ENCODE data around the gene CEP192.

Gene CEP192

GRCh38 chr18:12960853-12961397 is 30.2 kb upstream of the CEP192 start:
- no peaks in the 10 kb centered on the region for H3K9me3 ChIP-seq (ENCODE audit: control insufficient read depth, insufficient read depth, low read depth, low read length)
- CTCF ChIA-PET, result interaction anchor here (1.2 kb wide), 1 partner anchor 1126 kb away, joined by 3 read pairs; no protein-coding TSS in a partner anchor
- H3K27ac ChIP-seq (ENCODE audit: extremely low read depth, low read depth, low read length), result peak overlapping the region; percentile 17; the same call in 1 of the 2 replicates
- POLR2A ChIA-PET, result interaction anchor here (0.6 to 3.5 kb wide), 2 partner anchors 30 to 614 kb away, joined by 4 to 12 read pairs (median 8); partner anchors contain the start of gene CEP192
- H3K36me3 ChIP-seq (ENCODE audit: control insufficient read depth in 2 of 2, insufficient read depth in 1 of 2, low read length in 2 of 2), result peaks cover 45 to 71% of the 10 kb centered on the region in 2 experiments
- peaks cover 16% of the 10 kb centered on the region for H3K4me1 ChIP-seq (ENCODE audit: control insufficient read depth, insufficient read depth, low read length)
- H3K4me3 ChIP-seq (ENCODE audit: low read depth, low read length), result no peak overlapping the region
- TF ChIP-seq ZNF404 (tag by site-specific recombination; IDR thresholded peaks at IDR 0.05), result no peak
- no peak for TF ChIP-seq ZNF549 (tag by site-specific recombination; IDR thresholded peaks at IDR 0.05)
- TF ChIP-seq ZNF776 (tag by site-specific recombination; IDR thresholded peaks at IDR 0.05; ENCODE audit: borderline replicate concordance), result no peak
- TF ChIP-seq ZNF558 (tag by site-specific recombination; IDR thresholded peaks at IDR 0.05), result no peak
- peak; percentile 55; the same call in 1 of the 2 replicates for TF ChIP-seq BCL6B (tag by site-specific recombination; IDR thresholded peaks at IDR 0.05)
- TF ChIP-seq PRDM6 (tag by site-specific recombination; IDR thresholded peaks at IDR 0.05), result 0 out of 2 replicates have a peak, but pooled peaks have one; percentile 46
- TF ChIP-seq ZNF211 (tag by site-specific recombination; IDR thresholded peaks at IDR 0.05; ENCODE audit: low read depth), result no peak
- TF ChIP-seq ZNF266 (tag by site-specific recombination; IDR thresholded peaks at IDR 0.05; ENCODE audit: low read depth), result no peak
- no peak for TF ChIP-seq ZSCAN16 (tag by site-specific recombination; IDR thresholded peaks at IDR 0.05)
- TF ChIP-seq ZNF768 (tag by site-specific recombination; IDR thresholded peaks at IDR 0.05), result no peak
- no peak for TF ChIP-seq BCL11B (tag by site-specific recombination; IDR thresholded peaks at IDR 0.05; ENCODE audit: low read depth)
- peak; percentile 21; the same call in 1 of the 2 replicates for TF ChIP-seq ZNF580 (tag by site-specific recombination; IDR thresholded peaks at IDR 0.05)
- TF ChIP-seq ZNF747 (tag by site-specific recombination; IDR thresholded peaks at IDR 0.05), result no peak
- no peak for TF ChIP-seq ELK4 (IDR thresholded peaks at IDR 0.05; ENCODE audit: borderline replicate concordance, low read depth, low read length)
- no peak for TF ChIP-seq ZNF664 (tag by site-specific recombination; IDR thresholded peaks at IDR 0.05)
- TF ChIP-seq ZNF830 (tag by site-specific recombination; IDR thresholded peaks at IDR 0.05; ENCODE audit: low read depth), result no peak
- TF ChIP-seq GFI1B (tag by site-specific recombination; IDR thresholded peaks at IDR 0.05), result no peak
- TF ChIP-seq PRDM10 (tag by site-specific recombination; IDR thresholded peaks at IDR 0.05), result peak; percentile 86
- no peak for TF ChIP-seq ZNF596 (tag by site-specific recombination; IDR thresholded peaks at IDR 0.05)
- no peak for TF ChIP-seq ZNF341 (tag by site-specific recombination; IDR thresholded peaks at IDR 0.05; ENCODE audit: low read depth)
- no peak for TF ChIP-seq HOXA7 (CRISPR knock-in tag; IDR thresholded peaks at IDR 0.05; ENCODE audit: borderline replicate concordance)
- no peak for TF ChIP-seq KLF9 (tag by site-specific recombination; IDR thresholded peaks at IDR 0.05; ENCODE audit: low read depth)
- peak; percentile 85 for TF ChIP-seq ZBTB48 (tag by site-specific recombination; IDR thresholded peaks at IDR 0.05)
- TF ChIP-seq MZF1 (tag by site-specific recombination; IDR thresholded peaks at IDR 0.05; ENCODE audit: borderline replicate concordance), result no peak
- TF ChIP-seq ZNF692 (tag by site-specific recombination; IDR thresholded peaks at IDR 0.05), result 0 out of 2 replicates have a peak, but pooled peaks have one; percentile 20
- TF ChIP-seq ZNF391 (tag by site-specific recombination; IDR thresholded peaks at IDR 0.05; ENCODE audit: borderline replicate concordance, low read depth), result no peak
- TF ChIP-seq INSM2 (tag by site-specific recombination; IDR thresholded peaks at IDR 0.05), result no peak
